GM20431 (cell line): Measurements from ENCODE around the gene SCAMP4.

Source experiments
- in situ Hi-C: fragments of 300-500 bp; cut with MseI, MboI; formaldehyde crosslinking; loops from one replicate; pipeline ENCODE4 v1.15.0; 2020; ENCODE audit warnings: low sequenced_read_pairs; ENCODE audit not compliant: unreplicated experiment

The SCAMP4 gene

DNA sequence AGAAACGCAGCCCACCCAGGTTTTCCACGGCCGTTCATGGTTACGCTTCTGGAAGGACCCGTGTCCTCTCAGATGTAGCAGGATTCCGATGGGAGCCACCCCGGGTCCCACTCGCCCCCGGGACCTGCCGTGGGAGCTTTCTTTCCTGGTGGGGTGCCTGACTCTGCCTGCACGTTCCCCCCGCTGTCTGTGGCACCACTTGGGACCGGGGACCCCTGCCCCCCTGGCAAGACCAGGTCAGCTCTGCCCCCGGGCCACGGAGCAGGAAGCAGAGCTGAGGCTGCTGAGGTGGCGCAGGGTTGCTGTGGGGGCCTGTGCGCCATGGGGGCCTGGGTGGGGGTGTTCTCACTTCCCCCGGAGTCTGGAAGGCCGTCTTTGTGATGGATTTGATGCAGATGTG lies 47.8 kb downstream of the SCAMP4 start:
- in situ Hi-C loops = no loop called here

DNA sequence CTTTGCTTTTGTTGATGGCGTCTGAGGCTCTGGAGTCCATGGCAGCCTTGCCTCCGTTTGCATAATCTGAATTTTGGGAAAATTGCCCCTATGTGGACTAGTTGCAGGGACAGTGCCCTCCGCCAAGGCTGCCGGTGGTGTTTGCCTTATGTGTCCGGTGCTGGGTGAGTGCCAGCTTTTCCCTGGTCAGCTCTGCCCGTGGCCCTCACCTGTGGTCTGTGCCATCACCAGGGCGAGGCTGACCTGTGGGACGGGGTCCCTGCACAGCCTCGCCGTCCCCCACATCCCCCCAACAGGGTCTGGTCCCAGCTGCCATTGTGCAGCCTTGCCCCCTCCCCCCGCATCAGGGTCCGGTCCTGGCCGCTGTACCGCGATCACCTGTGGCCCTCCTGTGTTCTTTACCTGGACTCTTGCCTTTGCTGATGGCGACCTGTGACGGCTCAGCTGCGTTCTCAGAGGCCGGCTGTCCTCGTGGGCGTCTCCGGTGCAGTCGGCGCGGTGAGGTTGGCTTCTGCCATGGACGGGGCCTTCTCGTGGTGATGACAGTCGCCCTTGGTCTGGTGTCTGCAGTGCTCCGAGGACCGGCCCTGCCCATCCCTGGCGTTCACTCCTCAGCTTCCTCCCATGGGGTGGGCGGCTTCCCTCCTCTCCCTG lies 48.4 kb downstream of the SCAMP4 start:
- in situ Hi-C loops = no loop called here

DNA sequence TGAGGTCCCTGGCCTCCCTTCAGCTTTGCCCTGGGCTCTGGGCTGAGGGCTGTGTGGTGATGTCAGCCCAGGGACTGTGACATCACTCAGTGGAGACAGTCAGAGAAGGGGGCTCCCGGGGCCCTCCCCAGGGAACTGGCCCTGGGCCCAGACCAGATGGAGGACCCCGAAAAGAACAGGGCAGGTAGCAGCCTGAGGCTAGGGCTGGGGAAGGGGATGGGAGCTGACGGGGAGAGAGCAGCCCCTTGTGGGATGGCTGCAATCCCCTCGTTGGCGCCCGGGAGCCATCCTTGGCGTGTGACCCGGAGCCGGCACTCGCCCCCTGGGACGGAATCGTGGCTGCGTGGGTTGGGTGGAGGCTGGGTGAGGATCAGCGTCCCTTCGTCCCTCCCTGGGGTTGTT lies 49.3 kb downstream of the SCAMP4 start:
- in situ Hi-C loops = no loop called here

DNA sequence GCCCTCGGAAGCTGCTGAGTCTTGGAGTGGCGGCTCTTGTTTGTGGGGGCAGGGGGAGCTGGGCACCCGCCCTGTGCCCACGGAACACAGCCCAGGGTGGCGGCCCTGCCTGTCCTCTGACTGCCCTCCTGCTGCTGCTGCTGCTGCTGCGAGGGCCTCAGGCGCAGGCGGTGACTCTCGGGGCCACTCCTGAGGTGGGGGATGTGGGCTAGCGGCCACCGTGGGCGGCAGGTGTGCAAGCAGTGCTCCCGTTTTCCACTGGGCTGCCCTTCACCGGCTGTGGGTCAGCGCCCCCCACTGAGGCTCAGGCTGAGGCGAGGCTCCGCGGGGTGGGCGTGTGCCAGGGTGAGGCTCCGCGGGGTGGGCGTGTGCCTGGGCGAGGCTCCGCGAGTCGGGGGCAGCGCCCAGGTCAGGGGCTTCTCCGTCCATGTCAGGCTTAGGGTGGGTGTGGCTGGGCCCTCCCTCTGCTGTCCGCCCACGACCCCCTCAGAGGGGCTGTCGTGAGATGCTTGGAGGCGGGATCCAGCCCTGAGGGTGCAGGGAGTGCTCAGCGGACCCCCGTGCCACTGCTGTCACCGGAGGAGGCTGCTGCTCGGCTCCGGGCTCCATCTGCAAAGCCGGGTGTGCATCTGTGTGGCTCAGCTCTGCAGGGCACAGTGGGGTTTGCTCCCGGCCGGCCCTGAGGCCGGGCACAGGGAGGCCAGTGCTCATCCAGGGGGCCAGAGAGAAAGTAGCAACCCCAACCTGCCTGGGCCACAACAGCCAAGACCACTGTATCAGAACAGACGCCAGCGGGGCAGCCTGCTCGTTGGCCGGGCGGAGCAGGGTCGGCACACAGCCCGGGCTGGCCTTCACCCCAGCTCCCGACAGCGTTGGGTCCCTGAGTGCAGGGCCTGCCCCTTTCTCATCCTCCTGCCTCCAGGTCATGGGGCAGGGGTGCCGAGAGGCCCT lies 50.2 kb downstream of the SCAMP4 start:
- in situ Hi-C loops = no loop called here

DNA sequence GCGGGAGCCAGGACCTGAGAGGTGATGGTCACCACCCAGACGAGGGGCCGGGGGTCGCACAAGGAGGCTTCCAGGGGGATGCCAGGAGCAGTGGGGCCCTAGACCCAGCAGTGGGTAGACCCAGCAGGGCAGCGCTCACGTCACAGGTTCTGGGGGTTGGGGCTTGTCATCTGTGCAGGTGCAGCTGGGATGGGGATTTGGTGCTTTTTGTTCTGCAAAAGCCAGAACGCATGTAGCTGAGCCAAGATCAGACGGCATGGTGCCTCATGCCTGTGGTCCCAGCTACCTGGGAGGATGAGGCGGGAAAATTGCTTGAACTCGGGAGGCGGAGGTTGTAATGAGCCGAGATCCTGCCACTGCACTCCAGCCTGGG lies 50.9 kb downstream of the SCAMP4 start:
- in situ Hi-C loops = no loop called here

DNA sequence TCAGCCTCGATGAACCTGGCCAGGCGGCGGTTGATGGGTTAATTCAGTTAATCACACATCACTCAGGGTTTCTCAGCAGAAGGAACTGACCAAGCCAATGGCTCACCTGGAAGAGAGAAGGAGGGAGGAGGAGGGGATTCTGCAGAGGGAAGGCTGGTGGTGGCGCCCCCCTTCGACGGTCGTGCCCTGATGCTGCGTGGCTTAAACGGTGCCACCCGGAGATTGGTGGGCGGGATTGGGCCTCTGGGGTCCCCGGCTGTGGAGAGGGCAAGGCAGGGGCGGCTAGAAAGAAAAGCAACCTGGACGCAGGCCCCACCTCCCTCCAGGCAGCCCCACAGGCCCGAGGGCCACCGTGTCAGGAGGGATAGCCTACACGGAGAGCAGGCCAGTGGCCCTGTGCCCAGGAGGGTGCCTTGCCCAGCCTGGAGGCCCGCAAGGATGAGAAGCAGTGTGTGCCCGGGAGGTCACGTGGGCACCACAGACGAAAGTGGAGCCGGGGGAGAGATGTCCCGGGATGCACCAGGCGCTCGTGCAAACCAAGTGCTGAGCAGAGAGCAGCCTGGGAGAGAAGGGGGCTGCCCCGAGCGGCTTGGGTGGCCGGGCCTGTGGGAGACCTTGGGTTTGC lies 51.8 kb downstream of the SCAMP4 start:
- in situ Hi-C loops = no loop called here

DNA sequence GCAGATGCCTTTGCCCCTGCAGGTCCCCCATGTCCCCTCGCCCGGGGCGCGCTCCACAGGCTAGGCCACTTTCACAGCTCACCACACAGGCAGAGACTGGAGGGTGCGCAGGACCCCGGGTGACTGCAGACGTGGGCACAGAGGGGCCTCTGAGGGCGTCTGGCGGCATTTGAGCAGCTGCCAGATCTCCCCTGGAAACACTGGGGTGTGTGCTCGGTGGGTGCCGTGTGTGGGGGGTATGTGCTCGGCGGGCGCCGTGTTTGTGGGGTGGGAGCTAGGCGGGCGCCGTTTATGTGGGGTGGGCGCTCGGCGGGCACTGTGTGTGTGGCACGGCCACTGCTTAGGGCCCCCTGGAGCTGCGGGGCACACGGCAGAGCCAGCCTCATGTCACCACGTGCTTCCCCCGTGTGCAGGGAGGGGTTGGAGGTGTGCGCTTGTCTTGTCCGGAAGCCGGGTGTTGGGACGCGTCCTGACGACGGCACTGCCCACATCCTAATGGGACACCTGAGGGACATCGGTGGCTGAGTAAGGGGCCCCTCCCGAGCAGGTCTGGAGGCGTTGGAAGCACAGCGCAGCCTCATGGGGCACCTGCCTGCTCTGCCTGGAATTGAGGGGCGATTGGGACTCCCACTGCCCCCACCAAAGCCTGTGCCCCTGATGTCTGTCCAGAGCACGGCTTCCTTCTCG lies 52.5 kb downstream of the SCAMP4 start:
- in situ Hi-C loops = no loop called here

DNA sequence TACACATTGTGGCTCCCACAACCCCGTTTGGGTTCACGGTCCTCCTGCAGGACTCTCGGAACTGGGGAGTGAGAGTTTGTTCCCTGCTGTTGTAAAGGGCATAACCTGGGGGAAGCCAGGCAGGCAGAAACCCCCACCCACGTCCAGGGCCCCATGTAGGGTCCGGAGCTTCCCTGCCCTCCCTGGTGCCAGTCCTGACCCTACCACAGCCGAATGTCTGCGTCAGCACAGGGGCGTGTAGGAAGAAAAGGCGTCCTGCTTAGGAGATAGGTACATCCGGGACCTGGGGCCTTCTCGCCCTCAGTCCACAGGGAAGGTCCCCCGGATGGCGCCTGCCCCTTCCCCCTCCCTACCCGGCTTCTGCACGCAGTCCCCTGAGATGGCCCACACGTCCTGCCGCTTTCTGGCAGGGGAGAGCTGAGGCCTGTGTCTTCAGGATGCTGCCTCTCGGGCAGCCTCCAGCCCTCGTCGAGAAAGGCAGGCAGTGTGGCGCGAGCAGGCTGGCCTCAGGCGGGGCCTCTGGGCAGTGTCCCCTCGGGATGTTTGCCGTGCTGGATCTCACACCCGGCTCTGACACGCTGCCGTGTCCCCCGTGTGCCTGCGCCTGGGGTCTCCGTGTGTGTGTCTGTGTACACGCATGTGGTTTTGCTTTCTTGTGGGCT lies 54.9 kb downstream of the SCAMP4 start:
- in situ Hi-C loops = no loop called here

DNA sequence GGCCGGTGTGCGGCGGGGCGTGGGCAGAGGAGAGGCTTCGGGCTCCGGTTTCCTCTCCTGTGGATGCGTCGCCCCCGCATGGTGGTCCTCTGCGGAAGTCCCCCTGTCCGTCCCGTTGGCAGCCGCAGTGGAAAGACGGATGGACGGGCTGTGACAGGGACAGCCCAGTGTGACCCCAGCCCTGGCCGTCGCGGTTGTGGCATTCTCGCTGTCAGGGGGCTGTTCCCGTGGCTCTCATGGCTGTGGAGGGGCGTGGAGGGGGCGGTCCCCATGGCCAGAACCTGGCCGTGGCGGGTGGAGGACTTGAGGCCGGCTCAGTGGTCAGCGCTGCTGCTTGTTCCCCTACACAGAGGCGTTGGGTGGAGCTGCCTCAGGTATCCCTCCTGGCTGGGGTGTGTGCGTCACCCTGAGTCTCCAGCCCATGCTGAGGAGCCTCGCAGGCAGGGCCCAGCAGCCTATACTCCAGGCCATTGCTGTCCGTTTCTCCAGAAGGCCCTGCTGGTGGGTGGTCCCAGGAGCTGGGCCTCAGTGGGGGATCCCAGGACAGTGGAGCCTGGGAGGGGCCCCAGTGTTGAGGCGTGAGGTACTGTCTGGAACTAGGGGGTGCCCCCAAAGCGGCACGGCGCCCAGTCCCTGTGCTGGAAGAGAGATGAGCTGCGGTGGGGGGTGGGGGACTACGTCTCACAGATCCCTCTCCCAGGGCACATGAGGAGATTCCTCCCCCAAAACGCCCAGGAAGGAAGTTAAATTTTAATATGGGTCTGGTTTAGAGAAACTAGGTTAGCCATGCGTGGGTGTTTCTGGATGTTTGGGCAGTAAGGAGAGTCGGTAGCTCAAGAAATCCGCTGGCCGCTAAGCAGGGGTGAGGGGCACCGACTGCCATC lies 56.0 kb downstream of the SCAMP4 start:
- in situ Hi-C loops = no loop called here

DNA sequence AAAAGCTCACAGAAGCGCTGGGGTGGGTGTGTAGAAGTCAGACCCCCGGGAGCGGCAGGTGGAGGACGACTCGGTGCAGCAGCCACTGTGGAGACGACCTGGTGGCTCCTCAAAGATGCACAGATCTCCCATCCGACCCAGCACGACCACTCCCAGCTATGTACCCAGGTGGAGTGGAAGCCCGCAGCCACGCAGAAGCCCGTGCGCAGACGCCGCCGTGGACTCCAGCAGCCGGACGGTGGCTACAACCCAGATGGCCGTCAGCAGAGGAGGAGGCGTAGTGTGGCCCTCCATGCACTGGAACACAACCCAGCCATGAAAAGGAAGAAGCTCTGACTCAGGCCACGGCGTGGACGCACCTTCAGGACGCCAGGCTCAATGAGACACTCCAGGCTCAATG lies 57.5 kb downstream of the SCAMP4 start:
- in situ Hi-C loops = no loop called here

DNA sequence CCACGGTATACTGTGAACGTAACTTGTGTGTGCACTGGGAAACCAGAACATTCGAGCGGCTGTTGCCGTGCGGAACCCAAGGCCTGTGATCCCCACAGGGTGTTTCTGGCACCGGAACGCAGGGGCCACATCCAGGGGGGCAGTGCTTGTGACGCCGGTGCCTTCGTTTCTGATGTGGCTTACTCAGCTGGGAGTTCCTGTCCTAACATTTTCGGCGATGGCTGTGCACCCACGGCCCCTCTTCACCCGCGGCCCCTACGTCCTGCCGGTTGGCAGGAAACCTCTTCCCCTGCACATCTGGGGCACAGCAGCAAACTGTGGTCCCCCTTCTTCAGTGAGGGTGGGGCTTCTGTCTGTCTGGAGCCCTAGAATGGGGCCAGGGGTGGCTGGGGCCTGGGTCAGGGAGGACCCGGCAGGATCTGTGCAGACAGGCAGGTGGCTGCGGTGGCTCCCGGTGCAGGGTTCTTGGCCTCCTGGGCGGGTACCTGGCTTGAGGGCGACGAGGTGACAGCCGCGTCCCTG lies 61.9 kb downstream of the SCAMP4 start:
- in situ Hi-C loops = no loop called here

DNA sequence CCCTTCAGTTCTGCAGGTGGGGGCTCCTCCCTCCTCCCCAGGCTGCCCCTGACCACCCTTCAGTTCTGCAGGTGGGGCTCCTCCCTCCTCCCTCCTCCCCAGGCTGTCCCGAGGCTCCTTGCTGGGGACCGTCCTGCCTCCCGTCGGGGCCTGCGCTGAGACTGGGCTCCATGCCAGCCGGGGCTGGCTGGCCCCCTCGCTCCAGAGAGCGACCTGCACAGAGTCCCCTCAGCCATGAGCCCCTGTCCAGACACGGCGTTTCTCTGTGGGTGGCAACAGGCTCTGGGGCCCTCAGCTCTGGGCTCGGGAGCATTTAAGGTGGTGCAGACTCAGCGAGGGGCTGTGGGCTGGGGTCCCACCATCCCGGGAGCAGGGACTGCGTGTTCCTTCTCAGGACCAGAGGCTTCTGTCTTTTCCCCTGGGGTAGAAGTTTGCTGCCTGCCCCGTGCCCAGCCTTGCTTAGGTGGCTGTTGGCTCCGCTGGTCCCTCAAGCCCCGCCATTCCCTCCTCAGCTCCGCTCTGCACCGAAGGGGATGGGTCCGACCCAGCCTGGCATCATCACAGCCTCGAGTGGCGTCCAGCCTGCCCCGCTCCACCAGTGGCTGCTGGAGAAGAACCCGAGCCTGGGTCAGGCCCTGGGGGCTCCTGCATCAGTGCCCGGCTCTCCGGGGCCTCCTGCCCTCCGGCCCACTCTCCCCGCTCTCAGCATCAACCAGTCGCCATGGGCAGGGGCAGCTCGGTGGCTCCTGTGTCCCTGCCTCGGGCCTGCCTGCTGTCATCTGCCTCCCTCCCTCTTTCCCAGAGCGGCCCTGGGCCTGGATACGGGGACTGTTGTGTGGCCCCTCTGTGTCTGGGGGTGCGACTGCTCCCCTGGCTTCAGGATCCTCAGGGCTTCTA lies 63.3 kb downstream of the SCAMP4 start:
- in situ Hi-C loops = no loop called here

DNA sequence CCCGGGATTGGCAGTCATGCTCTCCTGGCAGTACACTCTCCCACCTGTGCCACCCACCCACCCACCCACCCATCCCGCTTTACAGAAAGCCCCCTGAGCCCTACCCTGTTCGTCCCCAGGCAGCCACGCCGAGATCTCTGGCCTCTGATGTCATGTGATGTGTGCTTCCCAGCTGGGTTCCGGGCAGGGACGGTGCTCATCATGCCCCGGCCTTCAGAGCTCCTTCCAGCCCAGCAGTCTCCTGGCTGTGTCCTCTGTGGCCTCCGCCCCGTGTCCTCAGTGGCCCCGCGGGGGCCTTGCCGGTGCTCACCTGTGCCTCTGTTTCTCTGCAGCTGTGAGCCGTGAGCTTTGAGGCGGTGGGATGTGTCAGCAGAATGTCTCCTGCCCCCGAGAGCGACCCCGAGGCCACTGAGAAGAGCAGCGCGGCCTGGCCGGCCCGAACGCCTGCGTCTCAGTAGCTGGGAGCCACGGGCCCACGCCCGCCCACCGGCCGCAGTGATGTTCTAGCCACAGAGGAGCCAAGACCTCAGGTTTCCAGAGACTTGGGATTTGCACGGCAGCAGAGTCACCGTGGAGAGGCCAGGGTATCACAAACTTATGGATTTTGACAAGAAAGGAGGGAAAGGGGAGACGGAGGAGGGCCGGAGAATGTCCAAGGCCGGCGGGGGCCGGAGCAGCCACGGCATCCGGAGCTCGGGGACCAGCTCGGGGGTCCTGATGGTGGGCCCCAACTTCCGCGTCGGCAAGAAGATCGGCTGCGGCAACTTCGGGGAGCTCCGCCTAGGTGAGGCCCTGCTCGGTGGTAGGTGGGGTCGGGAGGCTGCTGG lies 64.2 kb downstream of the SCAMP4 start:
- in situ Hi-C loops = no loop called here

DNA sequence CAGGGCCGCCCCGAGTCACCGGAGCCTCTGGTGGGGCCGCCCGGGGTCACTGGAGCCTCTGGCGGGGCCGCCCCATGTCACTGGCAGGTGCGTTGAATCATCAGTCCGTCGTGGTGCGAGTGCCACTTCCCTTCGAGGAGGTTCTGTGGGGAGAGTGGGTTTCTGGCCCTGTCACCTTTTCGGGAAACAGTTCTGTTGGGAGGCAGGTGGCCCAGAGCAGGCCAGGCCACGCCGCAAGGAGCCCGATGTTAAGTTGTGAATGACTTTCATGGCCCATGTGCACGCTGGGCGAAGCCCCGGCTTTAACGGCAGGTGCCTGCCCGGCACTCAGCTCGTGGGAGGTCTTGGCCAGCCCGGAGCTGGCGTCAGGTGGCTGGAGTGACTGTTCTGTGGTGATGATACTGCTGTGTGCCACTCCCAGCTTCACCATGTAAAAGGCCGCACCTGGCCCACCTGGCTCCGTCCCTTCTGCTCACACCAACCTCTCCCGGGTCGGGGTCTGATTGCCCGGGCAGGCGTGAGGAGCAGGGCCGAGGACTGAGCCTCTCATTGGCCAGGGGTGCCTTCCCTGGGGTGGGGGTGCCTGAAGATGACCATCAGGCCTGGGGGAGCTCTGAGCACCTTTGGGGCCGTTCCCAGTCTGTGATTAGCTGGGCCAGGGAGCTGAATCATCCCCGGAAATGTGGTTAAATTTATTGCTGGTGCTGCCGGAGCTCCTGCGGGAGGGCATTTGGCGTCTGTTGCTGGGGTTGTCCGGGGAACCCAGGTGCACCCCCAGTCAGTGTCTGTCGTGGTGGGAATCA lies 65.0 kb downstream of the SCAMP4 start:
- in situ Hi-C loops = no loop called here

DNA sequence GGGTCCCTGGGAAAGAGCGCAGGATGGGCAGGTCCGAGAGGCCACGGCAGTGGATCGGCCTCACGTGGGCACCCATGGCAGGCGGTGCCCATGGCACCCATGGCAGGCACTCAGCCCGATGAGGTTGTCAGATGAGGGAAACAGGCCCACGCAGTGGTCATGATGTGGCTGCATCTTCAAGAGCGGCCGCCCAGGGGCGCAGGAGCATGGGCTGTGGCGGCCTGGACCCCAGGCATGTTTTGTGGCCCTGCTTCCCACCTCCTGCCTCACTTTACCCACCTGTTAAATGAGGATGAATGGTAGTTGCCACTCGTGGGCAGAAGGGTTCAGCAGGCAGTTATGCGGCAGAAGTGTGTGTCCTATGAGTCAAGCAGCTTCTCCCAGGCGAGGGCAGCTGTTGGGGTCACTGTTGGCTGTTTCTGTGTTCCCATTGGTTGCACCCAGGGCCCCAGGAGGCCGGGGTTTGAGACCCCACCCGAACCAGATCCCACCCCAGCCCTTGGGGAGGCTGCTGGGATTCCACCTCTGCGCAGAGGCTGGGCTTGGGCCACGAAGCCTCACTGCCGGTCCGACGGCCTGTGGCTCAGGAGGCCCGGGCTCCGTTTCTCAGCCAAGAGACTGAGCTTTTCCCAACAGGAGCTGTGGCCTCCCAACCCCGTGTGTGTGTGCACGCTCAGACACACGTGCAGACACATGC lies 65.8 kb downstream of the SCAMP4 start:
- in situ Hi-C loops = no loop called here
